ENCODE results near the gene TMSB15B. TPM values are rescaled to one million over a fixed set of nuclear protein-coding genes. Genes with fewer than 3 reads are reported as not detected.

TMSB15B gene
- 5.7 and 5.9 TPM in 2 replicates for total RNA-seq

DNA sequence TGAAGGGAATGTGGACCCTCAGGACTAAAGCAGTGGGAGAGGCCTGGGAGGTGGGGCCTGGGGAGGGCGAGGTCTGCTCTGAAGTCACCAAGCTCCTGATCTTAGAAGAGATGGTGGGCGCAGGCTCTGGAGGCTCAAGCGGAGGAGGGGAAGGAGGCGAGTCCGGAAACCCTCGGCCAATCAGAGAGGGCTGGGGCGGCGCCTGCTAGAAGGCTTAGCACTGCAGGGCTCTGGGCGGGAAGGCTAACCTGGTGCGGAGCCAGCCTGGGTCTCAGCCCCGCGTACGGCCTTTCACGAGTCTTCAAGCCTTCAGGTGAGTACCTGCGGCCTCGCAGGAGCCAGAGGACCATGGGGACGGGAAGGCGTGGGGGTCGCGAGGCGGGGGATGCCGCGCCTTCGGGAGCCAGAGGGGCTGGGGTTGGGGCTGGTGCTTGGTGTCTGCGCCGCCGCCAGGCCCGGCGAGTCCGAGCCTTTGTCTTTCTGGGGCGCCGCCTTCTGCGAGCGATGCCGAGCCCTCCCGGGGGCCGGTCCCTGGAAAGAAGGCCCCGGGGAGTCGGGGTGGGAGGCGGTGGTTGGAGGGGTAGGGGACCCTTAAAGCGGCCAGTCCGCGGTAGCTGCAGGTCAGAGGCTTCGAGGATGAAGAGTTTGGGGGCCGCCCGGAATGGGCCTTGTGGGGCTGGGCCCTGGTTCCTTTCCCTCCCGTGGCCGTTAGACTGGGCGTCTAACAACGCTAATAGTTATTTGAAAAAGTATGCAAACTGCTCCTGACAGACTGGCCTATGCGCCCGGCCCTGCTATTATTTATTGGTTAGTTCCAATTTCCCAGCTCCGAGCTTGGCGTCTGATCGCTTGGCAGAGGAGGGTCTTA is at the start of gene TMSB15B:
Gene TMSB15B, plus strand, starts transcription at position 217 of the 868 bp plus-strand sequence.

GRCh38 chrX:104013606-104014005 is 51.2 kb downstream of the TMSB15B start, which contains the start of gene H2BW1:
TSS of gene H2BW1 (minus strand) at chrX:104013708. CDS start at chrX:104013576, 132 bp downstream.

Other genes with a start within 250 kb of the TMSB15B start
- 1.4 and 3.3 TPM in 2 replicates for gene PLP1, start 185.8 kb upstream of the TMSB15B start, total RNA-seq
- 0.87 and 1.5 TPM in 2 replicates for gene RAB9B, start 130.4 kb upstream of the TMSB15B start, total RNA-seq
- gene H2BW1, start 51.1 kb downstream of the TMSB15B start, total RNA-seq = not detected in 2 replicates
- gene H2BW2, start 77.3 kb downstream of the TMSB15B start, total RNA-seq = not detected in 2 replicates
- gene TMSB15C, start 113.6 kb downstream of the TMSB15B start, total RNA-seq = 3.9 and 8.5 TPM in 2 replicates
- gene ZCCHC18, start 149.9 kb downstream of the TMSB15B start, total RNA-seq = 0.98 and 2.9 TPM in 2 replicates
- 11.5 and 13.7 TPM in 2 replicates for gene SLC25A53, start 194.4 kb downstream of the TMSB15B start, total RNA-seq
- gene FAM199X, start 203.8 kb downstream of the TMSB15B start, total RNA-seq = 26.0 and 28.9 TPM in 2 replicates